GM11168 (cell line): ENCODE results near the gene SMAGP.

Experiments
- in situ Hi-C: fragments of 300-500 bp; cut with MboI; formaldehyde crosslinking; loops from one replicate; pipeline ENCODE4 v1.12.0; 2022; ENCODE audit warnings: low sequenced_read_pairs; ENCODE audit not compliant: unreplicated experiment

Gene SMAGP

GRCh38 chr12:51200156-51200555 lies 70.1 kb downstream of the SMAGP start:
- in situ Hi-C loops: no loop called here

- in situ Hi-C loops: no loop called here
Observed at GRCh38 chr12:51199366-51199945, 70.8 kb downstream of the SMAGP start.

GRCh38 chr12:51198568-51199365 lies 71.4 kb downstream of the SMAGP start:
- in situ Hi-C loops: no loop called here

GRCh38 chr12:51197736-51198567 lies 72.3 kb downstream of the SMAGP start:
- in situ Hi-C loops: no loop called here

GRCh38 chr12:51196547-51196946 lies 73.7 kb downstream of the SMAGP start:
- in situ Hi-C loops: no loop called here

- in situ Hi-C loops: no loop called here
Observed at GRCh38 chr12:51195841-51196240, 74.4 kb downstream of the SMAGP start.
